HEK293T (cell line): ENCODE data around the gene RNF26.

Experiments used
- ARNT ChIP-seq: fragments of 450-650 bp; IDR thresholded peaks from 2 replicates; pipeline ENCODE4 v1.6.1; 2017; ENCODE audit warnings: mild to moderate bottlenecking
- BHLHE40 ChIP-seq: fragments of 450-650 bp; IDR thresholded peaks from 2 replicates; pipeline ENCODE4 v1.6.1; 2016; ENCODE audit warnings: mild to moderate bottlenecking, moderate library complexity, borderline replicate concordance
- CTBP1 ChIP-seq: fragments of 450-650 bp; IDR thresholded peaks from 2 replicates; pipeline ENCODE4 v1.6.1; 2016; ENCODE audit warnings: borderline replicate concordance
- ELF4 ChIP-seq: fragments of 450-650 bp; IDR thresholded peaks from 2 replicates; pipeline ENCODE4 v1.6.1; 2017; ENCODE audit warnings: antibody characterized with exemption
- FOXA1 ChIP-seq: fragments of 450-650 bp; IDR thresholded peaks from 2 replicates; pipeline ENCODE4 v1.6.1; 2016; ENCODE audit warnings: mild to moderate bottlenecking
- FOXK2 ChIP-seq: fragments of 450-650 bp; IDR thresholded peaks from 2 replicates; pipeline ENCODE4 v1.6.1; 2016; ENCODE audit warnings: mild to moderate bottlenecking
- FOXM1 ChIP-seq: fragments of 450-650 bp; IDR thresholded peaks from 2 replicates; pipeline ENCODE4 v1.6.1; 2017; ENCODE audit warnings: mild to moderate bottlenecking, borderline replicate concordance
- L3MBTL2 ChIP-seq: fragments of 450-650 bp; conservative IDR thresholded peaks from 2 replicates; pipeline ENCODE4 v1.6.1; 2016; ENCODE audit warnings: mild to moderate bottlenecking
- LEF1 ChIP-seq: fragments of 450-650 bp; IDR thresholded peaks from 2 replicates; pipeline ENCODE4 v1.6.1; 2017; ENCODE audit warnings: mild to moderate bottlenecking, borderline replicate concordance
- NFRKB ChIP-seq: fragments of 450-650 bp; IDR thresholded peaks from 2 replicates; pipeline ENCODE4 v1.6.1; 2016; ENCODE audit warnings: mild to moderate bottlenecking, moderate library complexity
- SP1 ChIP-seq: fragments of 450-650 bp; IDR thresholded peaks from 2 replicates; pipeline ENCODE4 v1.6.1; 2017
- SUZ12 ChIP-seq: fragments of 450-650 bp; IDR thresholded peaks from 2 replicates; pipeline ENCODE4 v1.6.1; 2016; ENCODE audit warnings: mild to moderate bottlenecking
- ZNF384 ChIP-seq: fragments of 450-650 bp; IDR thresholded peaks from 2 replicates; pipeline ENCODE4 v1.6.1; 2016
- TF ChIP-seq, protein P1 (sequence below): fragments of 450-650 bp; IDR thresholded peaks from 2 replicates; pipeline ENCODE4 v1.6.1; 2016

DNA sequence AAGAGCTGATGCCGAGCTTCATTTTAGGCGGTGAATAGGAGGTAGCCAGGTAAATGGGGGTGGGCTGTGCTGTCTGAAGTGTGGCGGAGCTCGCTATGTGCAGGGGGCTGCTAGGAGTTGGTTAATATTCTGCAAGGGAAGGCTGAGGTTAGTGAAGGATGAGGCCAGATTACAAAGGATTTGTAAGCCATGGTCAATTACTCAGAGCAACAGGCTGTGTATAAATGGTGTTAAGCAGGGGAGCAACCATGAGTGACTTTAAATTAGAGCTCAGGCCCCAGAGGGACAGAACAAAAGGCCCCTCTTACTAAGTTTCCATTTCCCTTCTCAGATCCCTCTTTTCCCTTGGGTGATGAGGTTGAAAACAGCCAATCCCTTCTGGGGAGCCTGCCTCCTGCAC, 10.1 kb upstream of the RNF26 start:
- TF ChIP-seq ZNF384: no peak
- TF ChIP-seq FOXK2: no peak
- TF ChIP-seq ELF4: no peak
- TF ChIP-seq SUZ12: no peak
- TF ChIP-seq SP1: no peak
- no peak for TF ChIP-seq FOXA1
- TF ChIP-seq, protein P1, sequence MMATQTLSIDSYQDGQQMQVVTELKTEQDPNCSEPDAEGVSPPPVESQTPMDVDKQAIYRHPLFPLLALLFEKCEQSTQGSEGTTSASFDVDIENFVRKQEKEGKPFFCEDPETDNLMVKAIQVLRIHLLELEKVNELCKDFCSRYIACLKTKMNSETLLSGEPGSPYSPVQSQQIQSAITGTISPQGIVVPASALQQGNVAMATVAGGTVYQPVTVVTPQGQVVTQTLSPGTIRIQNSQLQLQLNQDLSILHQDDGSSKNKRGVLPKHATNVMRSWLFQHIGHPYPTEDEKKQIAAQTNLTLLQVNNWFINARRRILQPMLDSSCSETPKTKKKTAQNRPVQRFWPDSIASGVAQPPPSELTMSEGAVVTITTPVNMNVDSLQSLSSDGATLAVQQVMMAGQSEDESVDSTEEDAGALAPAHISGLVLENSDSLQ: no peak
- no peak for TF ChIP-seq BHLHE40
- TF ChIP-seq FOXM1: no peak
- TF ChIP-seq CTBP1: no peak
- TF ChIP-seq LEF1: no peak
- TF ChIP-seq L3MBTL2: no peak
- no peak for TF ChIP-seq NFRKB
- no peak for TF ChIP-seq ARNT
